AG04450 (cell line): Measurements from ENCODE around the gene CD160. TPM values are rescaled to one million over a fixed set of nuclear protein-coding genes. Genes with fewer than 3 reads are reported as not detected.

Source experiments
- CTCF ChIA-PET: fragments of 300-600, 350-600 bp; formaldehyde crosslinking; extraction: SDS; loops from one replicate; lab custom pipeline; 2022; ENCODE audit warnings: antibody characterized with exemption, inconsistent platforms; lab: Charles Lee
- POLR2A ChIA-PET: fragments of 350-600 bp; formaldehyde crosslinking; extraction: SDS; loops from one replicate; lab custom pipeline; 2021; ENCODE audit warnings: antibody characterized with exemption, inconsistent platforms; lab: Yijun Ruan, JAX
- DNase-seq: peaks from one replicate; pipeline ENCODE4 v3.0.0-alpha.2; 2011; ENCODE audit warnings: low read depth, low spot score
- H3K27ac ChIP-seq: one replicate; pipeline ENCODE4 v1.5.1; 2012; ENCODE audit warnings: low read depth, low read length, control low read depth
- H3K27me3 ChIP-seq: one replicate; pipeline ENCODE4 v1.6.0; 2012; ENCODE audit warnings: low read length; ENCODE audit not compliant: control insufficient read depth, insufficient read depth
- H3K4me3 ChIP-seq: 2 replicates; pipeline ENCODE4 v1.5.1; 2011; ENCODE audit warnings: mild to moderate bottlenecking, low read depth, low read length, control low read depth
- H3K9me3 ChIP-seq: 2 replicates; pipeline ENCODE4 v1.5.1; 2012; ENCODE audit warnings: low read length; ENCODE audit not compliant: control insufficient read depth, insufficient read depth
- polyA plus RNA-seq: library from polyadenylated mRNA; depleted of rRNA; stranded (reverse); fragments of >200 nt; gene quantifications from 2 replicates; pipeline ENCODE4 v1.2.3, GENCODE V29; 2011
- TF ChIP-seq, protein P1 (sequence below): IDR thresholded peaks from 2 replicates; pipeline ENCODE4 v1.5.1; 2011; ENCODE audit warnings: low read depth, low read length, control low read depth, inconsistent platforms

Gene CD160
- polyA plus RNA-seq, 1 experiment: 0.05 TPM

DNA sequence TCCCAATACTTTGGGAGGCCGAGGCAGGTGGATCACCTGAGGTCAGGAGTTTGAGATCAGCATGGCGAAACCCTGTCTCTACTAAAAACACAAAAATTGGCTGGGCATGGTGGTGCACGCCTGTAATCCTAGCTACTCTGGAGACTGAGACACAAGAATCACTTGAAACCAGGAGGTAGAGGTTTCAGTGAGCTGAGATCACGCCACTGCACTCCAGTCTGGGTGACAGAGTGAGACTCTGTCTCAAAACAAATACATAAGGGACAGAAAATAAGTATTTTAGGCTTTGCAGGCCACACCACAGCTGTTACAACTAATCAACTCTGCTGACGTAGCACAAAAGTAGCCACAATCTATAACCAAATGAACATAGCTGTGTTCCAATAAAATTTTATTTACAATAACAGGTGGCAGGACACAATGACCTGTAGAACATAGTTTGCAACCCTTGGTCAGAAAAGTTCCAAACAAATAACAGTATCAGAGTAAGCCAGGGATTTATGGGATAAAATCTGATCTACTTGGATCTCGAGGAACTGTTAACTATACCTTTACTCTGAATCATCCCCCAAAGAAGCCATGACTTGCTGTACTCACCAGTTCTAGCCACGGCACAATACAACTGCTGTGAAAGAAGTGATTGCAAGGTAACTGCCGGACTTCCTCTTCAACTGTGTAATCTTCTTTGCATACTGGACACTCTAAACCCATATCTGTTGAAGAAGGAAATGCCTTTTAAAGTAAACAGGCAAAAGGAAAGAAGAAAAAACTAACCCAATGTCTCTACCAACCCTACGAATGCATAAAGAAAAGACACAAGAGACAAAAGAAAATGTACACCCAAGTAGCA is 28.3 kb downstream of the CD160 start:
- TF ChIP-seq, protein P1, sequence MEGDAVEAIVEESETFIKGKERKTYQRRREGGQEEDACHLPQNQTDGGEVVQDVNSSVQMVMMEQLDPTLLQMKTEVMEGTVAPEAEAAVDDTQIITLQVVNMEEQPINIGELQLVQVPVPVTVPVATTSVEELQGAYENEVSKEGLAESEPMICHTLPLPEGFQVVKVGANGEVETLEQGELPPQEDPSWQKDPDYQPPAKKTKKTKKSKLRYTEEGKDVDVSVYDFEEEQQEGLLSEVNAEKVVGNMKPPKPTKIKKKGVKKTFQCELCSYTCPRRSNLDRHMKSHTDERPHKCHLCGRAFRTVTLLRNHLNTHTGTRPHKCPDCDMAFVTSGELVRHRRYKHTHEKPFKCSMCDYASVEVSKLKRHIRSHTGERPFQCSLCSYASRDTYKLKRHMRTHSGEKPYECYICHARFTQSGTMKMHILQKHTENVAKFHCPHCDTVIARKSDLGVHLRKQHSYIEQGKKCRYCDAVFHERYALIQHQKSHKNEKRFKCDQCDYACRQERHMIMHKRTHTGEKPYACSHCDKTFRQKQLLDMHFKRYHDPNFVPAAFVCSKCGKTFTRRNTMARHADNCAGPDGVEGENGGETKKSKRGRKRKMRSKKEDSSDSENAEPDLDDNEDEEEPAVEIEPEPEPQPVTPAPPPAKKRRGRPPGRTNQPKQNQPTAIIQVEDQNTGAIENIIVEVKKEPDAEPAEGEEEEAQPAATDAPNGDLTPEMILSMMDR: no peak
- no peak overlapping the region for H3K27ac ChIP-seq
- H3K9me3 ChIP-seq: no peaks in the 10 kb centered on the region
- H3K4me3 ChIP-seq: no peak overlapping the region
- H3K27me3 ChIP-seq: no peaks in the 10 kb centered on the region
- ChIA-PET POLR2A (interaction anchor here (0.6 kb wide), 1 partner anchor 35 kb away, joined by 3 read pairs; no protein-coding TSS in a partner anchor), CTCF (interaction anchor here (1.2 kb wide), 1 partner anchor 25 kb away, joined by 3 read pairs; no protein-coding TSS in a partner anchor)
- no peak for DNase-seq

DNA sequence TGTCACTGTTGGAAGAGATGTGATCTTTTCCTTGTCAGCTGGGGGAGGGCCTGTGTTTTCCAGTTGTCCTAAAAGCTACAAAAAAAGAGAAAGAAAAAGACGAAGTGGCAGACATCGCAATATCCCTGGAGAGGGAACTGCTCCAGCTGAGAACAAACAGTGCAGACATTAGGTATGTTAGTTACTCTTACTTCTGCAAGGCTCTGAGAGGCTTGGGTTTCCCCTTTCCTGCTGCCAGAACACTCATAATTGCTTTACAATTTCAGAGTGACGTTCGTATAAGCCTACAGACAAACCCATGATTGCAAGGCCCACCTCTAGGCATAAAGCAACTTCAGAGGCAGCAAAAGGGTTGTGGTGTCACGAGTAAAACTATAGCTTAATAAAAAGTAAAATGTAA is 31.1 kb downstream of the CD160 start:
- ChIA-PET CTCF (interaction anchor here (1.2 to 1.6 kb wide), 2 partner anchors 28 to 54 kb away, joined by 3 to 4 read pairs; no protein-coding TSS in a partner anchor), POLR2A (interaction anchor here (1.6 kb wide), 1 partner anchor 10 kb away, joined by 20 read pairs; no protein-coding TSS in a partner anchor)
- no peak overlapping the region for H3K4me3 ChIP-seq
- no peak for DNase-seq
- TF ChIP-seq, protein P1: no peak
- no peaks in the 10 kb centered on the region for H3K27me3 ChIP-seq
- H3K27ac ChIP-seq: no peak overlapping the region
- no peaks in the 10 kb centered on the region for H3K9me3 ChIP-seq

DNA sequence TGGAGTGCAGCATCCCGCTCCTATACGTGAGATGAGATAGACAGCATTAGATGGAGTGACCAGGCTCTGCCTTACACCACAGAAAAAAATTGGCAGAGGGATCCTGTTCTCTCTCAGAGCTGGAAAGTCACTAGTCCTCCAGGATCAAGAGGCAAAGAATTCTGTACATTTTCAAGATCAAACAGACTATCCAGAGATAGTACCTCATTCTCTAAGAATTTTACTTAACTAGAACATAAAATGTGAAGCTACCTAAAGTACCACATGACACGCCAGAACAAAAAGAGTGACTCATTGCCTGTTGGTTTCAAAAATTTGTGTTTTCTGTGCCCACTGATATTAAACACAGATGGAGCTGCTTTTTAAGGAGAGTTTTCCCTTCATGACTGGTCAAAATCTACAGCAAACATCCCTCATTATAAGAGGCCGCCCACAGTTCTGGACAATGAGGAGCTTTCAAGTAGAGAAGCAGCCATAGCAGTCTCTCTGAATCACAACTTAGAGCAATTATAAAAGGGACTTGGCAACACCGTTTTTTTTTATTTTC is 32.3 kb downstream of the CD160 start:
- CTCF ChIA-PET: interaction anchor here (0.6 to 1.6 kb wide), 3 partner anchors 25 to 32 kb away, joined by 3 to 5 read pairs (median 4); no protein-coding TSS in a partner anchor
- POLR2A ChIA-PET: interaction anchor here (0.5 to 1.6 kb wide), 7 partner anchors 11 to 168 kb away, joined by 3 to 20 read pairs (median 6); partner anchors contain the start of genes POLR3C and RNF115
- Histone ChIP-seq H3K9me3 (no peaks in the 10 kb centered on the region), H3K27me3 (no peaks in the 10 kb centered on the region), H3K4me3 (peak overlapping the region; percentile 25; the same call in 1 of the 2 replicates), H3K27ac (peak overlapping the region; percentile 97)
- TF ChIP-seq, protein P1: no peak
- DNase-seq: peak; percentile 83

DNA sequence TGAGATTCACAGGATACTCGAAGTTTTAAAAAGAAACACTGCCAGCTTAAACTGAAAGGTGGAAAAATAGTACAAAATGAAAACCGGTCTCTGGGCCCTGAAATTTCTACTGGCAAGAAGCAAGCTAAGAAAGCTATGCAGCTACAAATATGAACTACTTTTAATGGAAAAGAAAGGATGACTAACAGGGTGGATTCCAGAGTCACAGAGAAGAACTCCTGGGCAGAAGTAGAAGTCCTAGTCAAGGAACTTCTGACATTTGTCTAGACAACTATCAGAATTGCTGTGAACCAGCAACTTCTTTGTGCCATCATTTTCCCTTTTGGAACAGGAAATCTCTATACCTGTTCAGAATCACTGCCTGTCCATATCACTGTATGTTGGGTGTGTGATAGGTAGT is 38.1 kb downstream of the CD160 start:
- no peak overlapping the region for H3K4me3 ChIP-seq
- TF ChIP-seq, protein P1: no peak
- H3K9me3 ChIP-seq: peaks cover 7% of the 10 kb centered on the region
- H3K27ac ChIP-seq: no peak overlapping the region
- POLR2A ChIA-PET: no interaction called here
- DNase-seq: no peak
- no peaks in the 10 kb centered on the region for H3K27me3 ChIP-seq
- CTCF ChIA-PET: no interaction called here
